Panc1 (cell line): ENCODE results near the gene GMDS. TPM values are rescaled to one million over a fixed set of nuclear protein-coding genes. Genes with fewer than 3 reads are reported as not detected.

Source experiments
- ATAC-seq: fragments of 200-7000 bp; cut with Tn5 transposase; 2 replicates; pipeline ENCODE4 v1.9.1; 2020; ENCODE audit warnings: mild to moderate bottlenecking, moderate library complexity
- BruUV-seq: library from RNA; stranded (reverse); fragments of 400-500 nt; replicated peaks from 2 replicates; lab custom pipeline; 2021; lab: Mats Ljungman, UMichigan
- CTCF ChIA-PET: fragments of 300-600 bp; sonication (Branson Sonifier 250); formaldehyde crosslinking; loops from one replicate; lab custom pipeline; 2022; ENCODE audit warnings: antibody characterized with exemption; lab: Charles Lee
- POLR2A ChIA-PET: fragments of 300-600 bp; sonication (Branson Sonifier 250); formaldehyde crosslinking; loops from one replicate; lab custom pipeline; 2022; ENCODE audit warnings: antibody characterized with exemption; lab: Charles Lee
- DNase-seq: peaks from one replicate; pipeline ENCODE4 v3.0.0-alpha.2; 2010; ENCODE audit warnings: low read depth, low spot score
- H3K27ac ChIP-seq: 2 replicates; pipeline ENCODE4 v1.5.1; 2011; ENCODE audit warnings: mild to moderate bottlenecking, low read length, inconsistent platforms
- H3K27me3 ChIP-seq: fragments of 200-500 bp; sonication (Bioruptor generic); 2 replicates; pipeline ENCODE4 v1.6.0; 2014; ENCODE audit warnings: low read length, inconsistent platforms; ENCODE audit not compliant: control insufficient read depth, insufficient read depth
- H3K36me3 ChIP-seq: fragments of 200-500 bp; sonication (Bioruptor generic); 2 replicates; pipeline ENCODE4 v1.5.1; 2014; ENCODE audit warnings: inconsistent platforms, mild to moderate bottlenecking, low read length, moderate library complexity; ENCODE audit not compliant: control insufficient read depth, insufficient read depth
- H3K4me1 ChIP-seq: 2 replicates; pipeline ENCODE4 v1.5.1; 2011; ENCODE audit warnings: inconsistent platforms, mild to moderate bottlenecking, low read length, moderate library complexity; ENCODE audit not compliant: control insufficient read depth, insufficient read depth
- H3K4me3 ChIP-seq, 2 experiments: 2 replicates each; pipeline ENCODE4 v1.5.1; 2011 to 2012; ENCODE audit warnings: low read depth in 2 of 2, low read length in 2 of 2, mild to moderate bottlenecking in 2 of 2, inconsistent platforms in 1 of 2, moderate library complexity in 1 of 2
- H3K9me3 ChIP-seq: fragments of 200-500 bp; sonication (Bioruptor generic); 2 replicates; pipeline ENCODE4 v1.5.1; 2014; ENCODE audit warnings: low read depth, mild to moderate bottlenecking, inconsistent platforms, low read length, moderate library complexity; ENCODE audit not compliant: control insufficient read depth, insufficient read depth
- CTCF ChIP-seq: fragments of 450-650 bp; IDR thresholded peaks from 2 replicates; pipeline ENCODE4 v1.5.1; 2017; ENCODE audit warnings: mild to moderate bottlenecking
- POLR2AphosphoS5 ChIP-seq: IDR thresholded peaks from 2 replicates; pipeline ENCODE4 v1.6.1; 2012; ENCODE audit warnings: mild to moderate bottlenecking, low read depth, low read length, moderate library complexity
- REST ChIP-seq, 2 experiments: IDR thresholded peaks; 2 replicates each; pipeline ENCODE4 v1.6.1; 2011 to 2012; ENCODE audit warnings: low read depth in 2 of 2, control low read depth in 1 of 2, low read length in 1 of 2, mild to moderate bottlenecking in 1 of 2, moderate library complexity in 1 of 2; ENCODE audit not compliant: insufficient read depth in 1 of 2
- SIN3A ChIP-seq: IDR thresholded peaks from 2 replicates; pipeline ENCODE4 v1.6.1; 2012; ENCODE audit warnings: low read depth, mild to moderate bottlenecking, low read length, moderate library complexity, borderline replicate concordance; ENCODE audit not compliant: insufficient read depth
- TCF7L2 ChIP-seq: IDR thresholded peaks from 2 replicates; pipeline ENCODE4 v1.6.1; 2011; ENCODE audit warnings: mild to moderate bottlenecking, low read depth, low read length, inconsistent platforms
- in situ Hi-C: cut with HindIII; loops from 2 replicates; pipeline ENCODE4 v1.10.0; 2016; ENCODE audit warnings: low sequenced_read_pairs, low pct_unique_long_range_greater_than_20kb
- intact Hi-C: fragments of 100-400 bp; cut with micrococcal nuclease; formaldehyde crosslinking; loops from one replicate; pipeline ENCODE4 v1.10.0; 2022; ENCODE audit not compliant: unreplicated experiment
- total RNA-seq: library from RNA; stranded (reverse); gene quantifications from one replicate; pipeline ENCODE4 v1.2.1, GENCODE V29; 2021; ENCODE audit not compliant: unreplicated experiment

Gene GMDS
- total RNA-seq, 1 experiment from 2014 or later: 9.8 TPM

GRCh38 chr6:1601158-1602048 is 644.0 kb downstream of the GMDS start:
- peaks cover 8% of the 10 kb centered on the region for H3K4me1 ChIP-seq

More at GRCh38 chr6:1601158-1602048, 644.0 kb downstream of the GMDS start:
- DNase-seq (no peak), ATAC-seq (no peak)
- no peaks in the 10 kb centered on the region for H3K9me3 ChIP-seq
- in situ Hi-C loops (no loop called here), intact Hi-C loops (loop anchor here (1.0 to 5.0 kb wide), 3 partner anchors 86 to 595 kb away; no protein-coding TSS in a partner anchor)
- no peaks in the 10 kb centered on the region; the same call in 1 of the 2 replicates for H3K27me3 ChIP-seq
- no peak overlapping the region for H3K27ac ChIP-seq
- ChIA-PET CTCF (no interaction called here), POLR2A (no interaction called here)
- no TSS peak for BruUV-seq
- H3K36me3 ChIP-seq: no peaks in the 10 kb centered on the region; the same call in 1 of the 2 replicates
- H3K4me3 ChIP-seq: no peak overlapping the region
- TF ChIP-seq CTCF: no peak
- TF ChIP-seq POLR2AphosphoS5: no peak
- no peak for TF ChIP-seq TCF7L2
- no peak for TF ChIP-seq REST (IDR thresholded peaks at IDR 0.05; ENCODE audit: insufficient read depth in 1 of 2, low read depth in 2 of 2, low read length in 1 of 2)
- no peak for TF ChIP-seq SIN3A
